Effector memory CD4-positive, alpha-beta T cell (primary cell): ENCODE results near the gene HELT.
"Not testable (repeated sequence)": the region's sequence is repeated elsewhere in the genome, so short reads cannot be mapped to it uniquely, and the experiment has no call there.

Experiments used
- DNase-seq, 3 donors: peaks; one replicate each; pipeline ENCODE4 v3.0.0-alpha.2; 2020
- H3K27ac ChIP-seq: 2 replicates; pipeline ENCODE4 v1.7.0; 2013; ENCODE audit warnings: mild to moderate bottlenecking, low read length, moderate library complexity; ENCODE audit not compliant: insufficient read depth, poor library complexity, severe bottlenecking
- H3K27me3 ChIP-seq: replicated peaks from 2 replicates; pipeline ENCODE4 v1.7.0; 2013; ENCODE audit warnings: mild to moderate bottlenecking, low read length; ENCODE audit not compliant: insufficient read depth, control insufficient read depth, poor library complexity, severe bottlenecking
- H3K36me3 ChIP-seq: 2 replicates; pipeline ENCODE4 v1.7.0; 2013; ENCODE audit warnings: mild to moderate bottlenecking, low read length, moderate library complexity; ENCODE audit not compliant: control insufficient read depth, insufficient read depth
- H3K4me1 ChIP-seq: 2 replicates; pipeline ENCODE4 v1.7.0; 2013; ENCODE audit warnings: low read length, mild to moderate bottlenecking; ENCODE audit not compliant: control insufficient read depth, insufficient read depth, poor library complexity, severe bottlenecking
- H3K4me3 ChIP-seq: 2 replicates; pipeline ENCODE4 v1.7.0; 2013; ENCODE audit warnings: low read length, low read depth, mild to moderate bottlenecking; ENCODE audit not compliant: insufficient read depth, poor library complexity, severe bottlenecking
- H3K9me3 ChIP-seq: 2 replicates; pipeline ENCODE4 v1.7.0; 2013; ENCODE audit warnings: mild to moderate bottlenecking, low read length, moderate library complexity; ENCODE audit not compliant: control insufficient read depth
- total RNA-seq, 3 donors: gene quantifications; one replicate each; lab custom pipeline; 2026; lab: John Stamatoyannopoulos, UW

The HELT gene
- 0 reads per million in 3 donors for total RNA-seq

GRCh38 chr4:185017964-185018772, at the start of gene HELT:
HELT (plus strand) TSS chr4:185018490; CDS start chr4:185018929, 439 bp downstream.
- Histone ChIP-seq H3K27ac (no peak within 1 kb of the TSS), H3K4me3 (no peak within 1 kb of the TSS), H3K4me1 (no peaks in the 10 kb centered on the region), H3K9me3 (no peaks in the 10 kb centered on the region), H3K36me3 (no peaks in the 10 kb centered on the region), H3K27me3 (peaks cover 37% of the 10 kb centered on the region)
- DNase-seq, result no peak

GRCh38 chr4:184968784-184969201, 49.5 kb upstream of the HELT start:
- Histone ChIP-seq H3K9me3 (no peaks in the 10 kb centered on the region), H3K4me1 (no peaks in the 10 kb centered on the region), H3K4me3 (no peak overlapping the region), H3K36me3 (no peaks in the 10 kb centered on the region), H3K27ac (no peak overlapping the region), H3K27me3 (no peaks in the 10 kb centered on the region)
- no peak for DNase-seq

- H3K27ac ChIP-seq, result no peak overlapping the region
- no peaks in the 10 kb centered on the region for H3K36me3 ChIP-seq
- H3K9me3 ChIP-seq, result no peaks in the 10 kb centered on the region
- no peaks in the 10 kb centered on the region for H3K27me3 ChIP-seq
- H3K4me1 ChIP-seq, result no peaks in the 10 kb centered on the region
- no peak overlapping the region for H3K4me3 ChIP-seq
- no peak for DNase-seq
These were observed 48.7 kb upstream of the HELT start for GRCh38 chr4:184969610-184970009.

- H3K9me3 ChIP-seq, result no peaks in the 10 kb centered on the region
- H3K27me3 ChIP-seq, result no peaks in the 10 kb centered on the region
- H3K36me3 ChIP-seq, result no peaks in the 10 kb centered on the region
- H3K4me3 ChIP-seq, result no peak overlapping the region
- H3K27ac ChIP-seq, result no peak overlapping the region
- DNase-seq, result no peak
- no peaks in the 10 kb centered on the region for H3K4me1 ChIP-seq
These were observed 45.3 kb upstream of the HELT start for GRCh38 chr4:184972991-184973390.

- not testable (repeated sequence) for H3K27me3 ChIP-seq, H3K4me3 ChIP-seq, H3K27ac ChIP-seq, H3K9me3 ChIP-seq, DNase-seq, H3K4me1 ChIP-seq, H3K36me3 ChIP-seq
These were observed 41.9 kb upstream of the HELT start for GRCh38 chr4:184976348-184976747.

GRCh38 chr4:184977747-184978146, 40.5 kb upstream of the HELT start:
- Histone ChIP-seq H3K27ac (no peak overlapping the region), H3K27me3 (no peaks in the 10 kb centered on the region), H3K4me1 (peaks cover 5% of the 10 kb centered on the region), H3K4me3 (no peak overlapping the region), H3K36me3 (no peaks in the 10 kb centered on the region), H3K9me3 (no peaks in the 10 kb centered on the region)
- DNase-seq, result no peak

GRCh38 chr4:184978211-184978610, 40.1 kb upstream of the HELT start:
- no peak for DNase-seq

GRCh38 chr4:184979461-184980124, 38.7 kb upstream of the HELT start:
- no peak overlapping the region for H3K27ac ChIP-seq
- no peaks in the 10 kb centered on the region for H3K9me3 ChIP-seq
- no peak overlapping the region for H3K4me3 ChIP-seq
- DNase-seq, result no peak
- H3K4me1 ChIP-seq, result peaks cover 19% of the 10 kb centered on the region
- H3K36me3 ChIP-seq, result no peaks in the 10 kb centered on the region
- no peaks in the 10 kb centered on the region for H3K27me3 ChIP-seq

More at GRCh38 chr4:184978211-184978610, 40.1 kb upstream of the HELT start:
- H3K4me3 ChIP-seq, result no peak overlapping the region
- no peaks in the 10 kb centered on the region for H3K27me3 ChIP-seq
- no peaks in the 10 kb centered on the region for H3K9me3 ChIP-seq
- H3K36me3 ChIP-seq, result no peaks in the 10 kb centered on the region
- peaks cover 9% of the 10 kb centered on the region for H3K4me1 ChIP-seq
- H3K27ac ChIP-seq, result no peak overlapping the region

- Histone ChIP-seq H3K36me3 (no peaks in the 10 kb centered on the region), H3K27me3 (no peaks in the 10 kb centered on the region), H3K9me3 (no peaks in the 10 kb centered on the region), H3K4me1 (peaks cover 19% of the 10 kb centered on the region), H3K27ac (no peak overlapping the region), H3K4me3 (no peak overlapping the region)
- no peak for DNase-seq
These were observed 38.0 kb upstream of the HELT start for GRCh38 chr4:184980261-184980660.

GRCh38 chr4:184983672-184984356, 34.5 kb upstream of the HELT start:
- DNase-seq, result peak; percentile 8 to 36 (median 18)
- Histone ChIP-seq H3K36me3 (no peaks in the 10 kb centered on the region), H3K27ac (no peak overlapping the region), H3K4me3 (peak overlapping the region; percentile 31), H3K4me1 (peaks cover 19% of the 10 kb centered on the region), H3K9me3 (no peaks in the 10 kb centered on the region), H3K27me3 (no peaks in the 10 kb centered on the region)
